Measurements from ENCODE around the gene FYCO1. TPM values are rescaled to one million over a fixed set of nuclear protein-coding genes. Genes with fewer than 3 reads are reported as not detected.
"Not testable (repeated sequence)": the region's sequence is repeated elsewhere in the genome, so short reads cannot be mapped to it uniquely, and the experiment has no call there.

Gene FYCO1
- polyA plus RNA-seq, 4 donors = 16.9 to 21.0 (median 19.1) TPM

DNA sequence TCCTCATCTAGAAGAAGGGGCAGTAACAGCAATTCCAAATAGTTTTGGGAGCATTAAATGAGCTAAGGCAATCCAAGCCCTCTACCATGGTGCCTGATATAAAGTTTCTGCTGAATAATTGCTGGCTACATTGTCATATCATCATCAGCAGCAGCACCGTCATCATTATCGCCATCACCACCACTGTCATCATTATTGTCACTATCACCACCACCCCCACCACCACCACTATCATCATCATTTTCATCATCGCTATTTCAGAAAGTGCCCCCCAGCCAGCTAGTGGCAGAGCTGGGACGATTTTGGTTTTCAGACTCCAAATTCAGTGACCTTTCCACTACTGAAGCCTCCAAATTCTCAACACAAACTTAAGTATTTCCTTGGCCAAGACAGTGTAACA is 16.6 kb upstream of the FYCO1 start:
- DNase-seq (ENCODE audit: low read depth in 4 of 4, low spot score in 3 of 4) = no peak

GRCh38 chr3:46010519-46011113 is 15.0 kb upstream of the FYCO1 start:
- no peak for DNase-seq (ENCODE audit: low read depth in 4 of 4, low spot score in 3 of 4)

DNA sequence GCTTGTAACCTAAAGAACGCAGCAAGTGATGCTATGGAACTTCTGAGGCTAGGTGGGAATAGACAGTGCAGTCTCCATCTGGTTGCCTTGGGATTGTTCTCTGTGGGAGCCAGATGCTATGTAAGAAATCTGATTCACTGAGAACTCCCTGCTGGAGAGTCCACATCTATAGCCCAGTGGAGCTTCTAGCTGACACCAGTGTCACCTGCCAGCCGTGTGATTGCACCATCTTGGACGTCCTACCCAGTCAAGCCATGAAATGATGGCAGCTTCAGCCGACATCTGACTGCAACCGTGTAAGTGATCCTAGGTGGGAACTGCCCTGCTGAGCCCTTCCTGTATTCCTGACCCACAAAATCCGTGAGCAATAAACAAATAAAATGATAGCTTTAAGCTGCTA is 12.4 kb upstream of the FYCO1 start:
- DNase-seq (ENCODE audit: low read depth in 4 of 4, low spot score in 3 of 4) = no peak

GRCh38 chr3:46007280-46007679 is 11.7 kb upstream of the FYCO1 start:
- no peak for DNase-seq (ENCODE audit: low read depth in 4 of 4, low spot score in 3 of 4)

- DNase-seq (ENCODE audit: low read depth in 4 of 4, low spot score in 3 of 4) = no peak
Observed at GRCh38 chr3:46006238-46007032, 10.8 kb upstream of the FYCO1 start.

GRCh38 chr3:46003706-46004105 is 8.1 kb upstream of the FYCO1 start:
- not testable (repeated sequence) for DNase-seq (ENCODE audit: low read depth in 4 of 4, low spot score in 3 of 4)

GRCh38 chr3:46001178-46001577 is 5.6 kb upstream of the FYCO1 start:
- DNase-seq (ENCODE audit: low read depth in 4 of 4, low spot score in 3 of 4) = no peak

DNA sequence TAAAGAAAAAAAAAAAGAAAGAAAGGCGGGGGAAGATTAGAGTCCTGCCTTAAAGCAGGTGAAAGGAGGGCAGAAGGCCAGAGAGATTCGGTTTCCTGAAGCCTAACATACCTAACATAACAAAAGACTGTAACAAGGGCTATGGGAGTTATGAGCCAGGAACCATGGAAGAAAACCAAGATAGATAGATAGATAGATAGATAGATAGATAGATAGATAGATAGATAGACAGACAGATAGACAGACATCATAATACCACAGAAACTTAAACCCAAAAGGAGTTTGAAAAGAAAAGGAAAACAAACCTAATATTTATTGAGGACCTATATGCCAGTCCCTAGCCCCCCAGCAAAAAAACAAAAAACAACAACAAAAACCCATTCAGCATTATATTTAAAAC is 2.3 kb upstream of the FYCO1 start:
- no peak for DNase-seq (ENCODE audit: low read depth in 4 of 4, low spot score in 3 of 4)

- not testable (repeated sequence) for DNase-seq (ENCODE audit: low read depth in 4 of 4, low spot score in 3 of 4)
Observed at GRCh38 chr3:45997499-45997898, 1.9 kb upstream of the FYCO1 start.

DNA sequence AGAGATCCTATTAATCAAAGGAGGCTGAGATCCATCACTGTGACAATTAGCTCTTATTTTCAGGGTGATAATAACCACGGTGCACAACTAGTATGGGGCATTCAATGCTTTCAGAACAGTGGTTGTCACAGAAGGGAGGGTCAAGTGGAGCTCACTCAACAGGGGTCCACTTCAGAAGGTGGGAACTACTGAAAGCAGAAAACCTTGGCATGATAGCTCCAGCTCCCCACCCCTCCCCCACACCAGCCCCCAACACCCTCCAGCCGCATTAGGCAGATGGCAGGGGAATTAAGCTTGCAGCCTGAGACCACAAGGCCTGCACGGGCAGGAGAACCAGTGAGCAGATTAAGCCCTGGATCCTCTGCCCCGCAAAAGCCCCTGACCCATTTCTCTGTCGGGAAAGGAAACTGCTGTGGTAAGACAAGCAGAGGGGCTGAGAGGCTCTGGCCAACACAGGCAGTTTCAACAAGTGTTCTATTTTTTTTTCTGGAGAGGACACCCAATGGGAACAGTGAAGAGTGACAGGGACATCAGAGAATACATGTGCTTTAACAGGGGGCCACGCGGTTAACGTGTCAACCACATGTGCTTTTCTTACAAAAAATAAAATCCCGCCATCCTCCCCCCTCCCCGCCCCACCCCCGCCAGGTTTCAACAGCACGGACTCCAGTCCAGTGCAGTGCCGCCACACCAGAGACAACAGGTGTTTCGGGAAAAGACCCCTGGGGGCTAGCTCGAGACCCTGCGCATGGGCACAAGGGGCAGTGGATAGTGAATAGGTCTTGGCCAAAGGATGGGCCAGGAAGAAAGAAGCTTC is 997 bp downstream of the FYCO1 start:
- DNase-seq (ENCODE audit: low read depth in 4 of 4, low spot score in 3 of 4) = peak in 1 of 4 donors; percentile 3

DNA sequence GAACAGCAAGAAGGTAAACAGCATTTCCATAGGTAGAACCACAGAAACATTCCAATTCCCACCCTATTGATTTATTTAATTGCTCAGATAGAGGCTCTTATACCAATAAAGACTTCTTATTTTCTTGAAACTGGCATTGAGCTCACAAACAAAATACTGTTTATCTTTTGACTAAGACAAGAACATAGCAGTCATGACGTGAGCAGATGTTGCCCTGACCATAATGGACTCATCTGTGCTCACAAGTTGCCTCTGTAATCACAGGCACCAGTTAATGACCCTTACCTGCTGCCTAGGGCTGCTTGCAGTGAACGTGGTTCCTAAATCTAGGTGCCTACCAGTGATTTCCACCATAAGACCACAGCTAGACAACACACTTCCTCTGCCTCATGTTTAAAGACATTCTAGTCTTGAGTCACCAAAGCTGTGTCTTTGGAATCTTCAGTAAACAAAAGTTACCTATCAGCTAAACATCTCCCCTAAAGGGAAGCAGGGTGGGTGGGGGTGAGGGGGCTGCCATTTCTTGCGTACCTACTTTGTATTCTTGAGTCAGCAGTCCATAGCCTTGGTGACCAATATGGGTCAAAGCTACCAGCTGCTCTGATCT is 2.1 kb downstream of the FYCO1 start:
- no peak for DNase-seq (ENCODE audit: low read depth in 4 of 4, low spot score in 3 of 4)

- no peak for DNase-seq (ENCODE audit: low read depth in 4 of 4, low spot score in 3 of 4)
Observed at GRCh38 chr3:45992821-45993221, 2.8 kb downstream of the FYCO1 start.

GRCh38 chr3:45992133-45992729 is 3.4 kb downstream of the FYCO1 start:
- no peak for DNase-seq (ENCODE audit: low read depth in 4 of 4, low spot score in 3 of 4)

DNA sequence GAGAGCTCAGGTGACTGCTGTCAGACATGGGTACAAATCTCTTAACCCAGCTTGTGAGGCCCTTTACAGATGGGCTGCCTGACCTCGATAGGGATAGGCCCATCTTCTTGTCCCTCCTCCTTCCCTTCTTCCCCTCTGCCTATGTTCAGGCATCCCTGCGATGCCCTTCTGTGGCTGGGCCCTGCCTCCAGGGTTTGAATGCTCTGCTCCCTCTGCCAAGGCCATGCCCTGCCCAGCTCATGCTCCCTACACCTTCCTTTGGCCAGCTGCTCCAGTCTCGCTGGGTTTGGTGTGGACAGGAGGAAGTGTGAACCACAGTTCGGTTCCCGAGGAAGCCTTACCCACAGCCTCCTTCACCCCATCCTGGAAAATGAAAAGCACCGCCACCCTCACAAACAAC is 4.3 kb downstream of the FYCO1 start:
- DNase-seq (ENCODE audit: low read depth in 4 of 4, low spot score in 3 of 4) = no peak

DNA sequence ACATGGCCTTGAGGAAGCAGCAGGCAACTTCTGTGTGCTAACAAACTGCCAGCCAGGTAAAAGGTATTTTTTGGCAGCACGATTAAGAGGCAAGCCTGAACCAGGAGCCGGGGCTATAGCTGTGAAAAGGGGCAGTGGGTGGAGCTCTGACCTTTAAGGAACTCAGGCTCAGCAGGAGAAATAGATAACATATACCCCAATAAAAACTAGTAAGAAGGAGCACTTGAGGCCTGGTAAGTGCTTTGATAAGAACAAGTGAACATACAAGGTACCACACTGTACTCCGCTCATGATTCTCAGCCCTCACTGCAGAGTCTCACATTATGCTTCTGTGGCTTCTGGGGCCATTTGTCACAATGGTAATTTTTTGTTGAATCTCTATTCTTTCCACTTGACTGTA is 5.4 kb downstream of the FYCO1 start:
- no peak for DNase-seq (ENCODE audit: low read depth in 4 of 4, low spot score in 3 of 4)

- no peak for DNase-seq (ENCODE audit: low read depth in 4 of 4, low spot score in 3 of 4)
Observed at GRCh38 chr3:45988804-45989203, 6.8 kb downstream of the FYCO1 start.

DNA sequence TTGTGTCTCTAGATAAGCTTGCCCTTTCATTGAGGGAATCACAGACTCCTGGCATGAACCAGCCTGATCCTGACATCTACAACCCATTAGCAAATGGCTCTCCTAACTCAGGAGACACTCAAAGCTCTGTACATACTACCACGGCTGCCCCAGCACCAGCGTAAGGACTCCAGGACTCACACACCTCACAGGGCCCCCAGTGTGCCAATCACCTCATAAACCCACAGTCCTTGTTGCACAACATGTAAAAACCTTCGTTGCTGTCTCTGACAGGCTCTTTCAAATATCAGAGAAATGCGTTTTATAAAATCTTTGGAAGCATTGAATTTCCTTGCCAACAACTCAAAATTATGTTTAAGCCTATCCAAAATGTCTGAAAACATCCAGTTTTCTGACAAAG is 7.3 kb downstream of the FYCO1 start:
- DNase-seq (ENCODE audit: low read depth in 4 of 4, low spot score in 3 of 4) = no peak

DNA sequence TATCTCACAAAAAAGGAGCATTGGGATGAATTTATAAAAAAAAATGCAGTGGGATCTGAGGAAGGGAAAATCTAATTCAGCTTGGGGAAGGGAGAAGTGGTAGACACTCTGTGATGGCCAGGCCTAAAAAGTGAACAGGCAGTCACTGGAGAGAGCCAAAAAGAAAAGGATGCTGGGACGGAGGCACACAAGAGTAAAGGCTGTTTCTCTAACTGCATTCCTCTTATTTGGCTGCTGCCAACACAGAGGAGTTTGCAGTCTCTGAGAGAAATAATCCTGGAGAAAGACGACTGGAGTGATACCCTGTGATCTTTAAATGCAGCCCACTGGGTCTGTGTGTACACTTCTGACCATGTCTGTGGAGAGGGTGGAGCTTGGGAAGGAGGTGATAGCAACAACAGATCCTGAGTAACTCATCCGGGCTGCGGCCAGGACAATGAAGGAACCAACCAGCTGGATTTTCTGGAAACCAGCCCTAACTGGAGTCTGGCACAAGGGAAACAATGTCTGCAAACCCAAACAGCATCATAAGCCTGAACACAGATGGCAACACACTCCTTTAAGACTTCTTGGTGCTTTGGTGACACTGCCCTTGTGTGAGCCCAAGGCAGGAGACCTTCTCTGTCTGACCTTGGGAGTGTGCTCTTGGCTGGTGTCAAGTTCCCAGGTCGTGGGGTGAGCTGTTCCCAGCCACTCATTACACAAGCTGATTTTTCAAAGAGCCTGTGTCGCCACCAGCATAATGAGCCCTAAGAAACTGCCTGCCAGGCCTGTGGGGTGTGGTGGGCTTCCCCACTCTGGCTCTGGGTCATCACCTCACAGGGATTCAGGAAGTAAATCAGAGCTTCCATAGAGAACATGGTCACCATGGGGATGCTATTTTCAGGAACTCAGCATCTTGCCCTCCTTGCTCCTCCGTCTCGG is 8.0 kb downstream of the FYCO1 start:
- no peak for DNase-seq (ENCODE audit: low read depth in 4 of 4, low spot score in 3 of 4)

DNA sequence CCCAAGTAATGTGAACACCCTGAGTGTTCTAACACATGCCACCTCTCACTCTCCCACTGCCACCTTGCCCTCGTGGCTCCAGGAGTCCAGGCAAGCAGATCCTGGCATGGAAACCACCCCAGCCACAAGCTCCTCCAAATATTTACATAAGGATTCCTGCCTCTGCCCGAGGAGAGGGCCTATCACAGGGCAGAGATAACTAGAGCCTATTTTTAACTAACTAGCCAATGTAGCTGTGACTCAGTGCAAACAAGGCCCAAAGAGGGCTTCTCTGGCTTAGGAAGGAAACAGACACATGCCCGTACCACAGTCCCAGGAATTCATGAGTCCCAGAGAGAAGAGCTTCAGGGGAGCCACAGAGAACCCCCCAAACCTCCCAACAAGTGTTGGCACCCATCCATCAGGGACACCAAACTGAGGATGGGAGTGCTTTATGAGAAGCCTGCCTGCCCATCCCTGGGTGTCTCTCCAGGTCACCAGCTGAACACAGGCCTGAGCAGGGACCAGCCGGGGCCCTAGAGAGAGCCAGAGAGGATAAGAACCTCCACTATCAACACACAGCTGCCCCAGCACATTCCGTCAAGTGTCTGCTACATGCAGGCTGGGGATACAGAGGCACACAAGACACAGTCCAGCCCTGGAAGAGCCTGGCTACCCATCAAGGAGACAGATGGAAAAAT is 9.2 kb downstream of the FYCO1 start:
- DNase-seq (ENCODE audit: low read depth in 4 of 4, low spot score in 3 of 4) = no peak
